Suprapubic skin (tissue), 4 donors: ENCODE measurements around the gene RPRD1B. TPM values are rescaled to one million over a fixed set of nuclear protein-coding genes. Genes with fewer than 3 reads are reported as not detected.

Experiments used
- DNase-seq, 2 donors: peaks; one replicate each; pipeline ENCODE4 v3.0.0-alpha.2; 2019; ENCODE audit warnings: low spot score in 2 of 2
- H3K27ac ChIP-seq: fragments of 200-600 bp; sonication (generic); one replicate; pipeline ENCODE4 v1.5.1; 2019
- H3K27me3 ChIP-seq: fragments of 200-600 bp; sonication (generic); one replicate; pipeline ENCODE4 v1.5.1; 2019
- H3K36me3 ChIP-seq: fragments of 200-600 bp; sonication (generic); one replicate; pipeline ENCODE4 v1.5.1; 2019
- H3K4me1 ChIP-seq: fragments of 200-600 bp; sonication (generic); one replicate; pipeline ENCODE4 v1.5.1; 2019
- H3K4me3 ChIP-seq: fragments of 200-600 bp; sonication (generic); one replicate; pipeline ENCODE4 v1.5.1; 2019; ENCODE audit warnings: mild to moderate bottlenecking
- H3K9me3 ChIP-seq: fragments of 200-600 bp; sonication (generic); one replicate; pipeline ENCODE4 v1.5.1; 2019
- CTCF ChIP-seq, 2 donors: fragments of 200-600 bp in 1 of 2; fragments of 450-650 bp in 1 of 2; sonication (generic) in 1 of 2; IDR thresholded peaks; one replicate each; pipeline ENCODE4 v1.5.1; 2016 to 2019; ENCODE audit warnings: antibody characterized with exemption in 2 of 2, mild to moderate bottlenecking in 1 of 2, moderate library complexity in 1 of 2
- EP300 ChIP-seq: sonication (generic); formaldehyde crosslinking; IDR thresholded peaks from one replicate; pipeline ENCODE4 v1.6.1; 2017; ENCODE audit warnings: antibody characterized with exemption
- POLR2A ChIP-seq, 2 donors: fragments of 450-650 bp; IDR thresholded peaks; one replicate each; pipeline ENCODE4 v1.6.1; 2017; ENCODE audit warnings: antibody characterized with exemption in 2 of 2, mild to moderate bottlenecking in 2 of 2, moderate library complexity in 2 of 2
- POLR2AphosphoS5 ChIP-seq, 3 donors: sonication (generic); formaldehyde crosslinking; IDR thresholded peaks; one replicate each; pipeline ENCODE4 v1.6.1; 2017; ENCODE audit warnings: antibody characterized with exemption in 3 of 3
- WGBS: methylation state at CpG from one replicate; pipeline ENCODE4 v1.1.5; 2018; 5-methylcytosine and 5-hydroxymethylcytosine counted together
- total RNA-seq, 4 donors: library from RNA; depleted of rRNA; stranded (reverse); fragments of >200 nt; gene quantifications; one replicate each; pipeline ENCODE4 v1.1.0, GENCODE V29; 2016

The RPRD1B gene
- total RNA-seq, 4 donors from 2014 or later = 24.7 to 45.6 (median 27.7) TPM

GRCh38 chr20:38132910-38133501 lies 99.5 kb downstream of the RPRD1B start:
- DNase-seq = no peak
- no peaks in the 10 kb centered on the region for H3K4me1 ChIP-seq
- no peaks in the 10 kb centered on the region for H3K9me3 ChIP-seq
- peaks cover 5% of the 10 kb centered on the region for H3K27me3 ChIP-seq
- no peak overlapping the region for H3K27ac ChIP-seq
- H3K36me3 ChIP-seq = no peaks in the 10 kb centered on the region
- H3K4me3 ChIP-seq = no peak overlapping the region
- WGBS = 89% methylated on average over 11 of the region's 11 CpGs
- TF ChIP-seq POLR2A (IDR thresholded peaks at IDR 0.05) = no peak

GRCh38 chr20:38133680-38134426 lies 100.3 kb downstream of the RPRD1B start:
- Histone ChIP-seq H3K27ac (no peak overlapping the region), H3K27me3 (peaks cover 5% of the 10 kb centered on the region), H3K9me3 (no peaks in the 10 kb centered on the region), H3K4me3 (no peak overlapping the region), H3K36me3 (no peaks in the 10 kb centered on the region), H3K4me1 (no peaks in the 10 kb centered on the region)
- no peak for DNase-seq
- 85% methylated on average over 10 of the region's 10 CpGs for WGBS
- TF ChIP-seq EP300 = no peak
- no peak for TF ChIP-seq POLR2AphosphoS5 (IDR thresholded peaks at IDR 0.05)
- TF ChIP-seq CTCF (IDR thresholded peaks at IDR 0.05) = no peak
- no peak for TF ChIP-seq POLR2A (IDR thresholded peaks at IDR 0.05)

GRCh38 chr20:38134427-38135270 lies 101.1 kb downstream of the RPRD1B start:
- no peak overlapping the region for H3K27ac ChIP-seq
- peaks cover 5% of the 10 kb centered on the region for H3K27me3 ChIP-seq
- DNase-seq = no peak
- no peaks in the 10 kb centered on the region for H3K36me3 ChIP-seq
- TF ChIP-seq POLR2AphosphoS5 (IDR thresholded peaks at IDR 0.05) (no peak), CTCF (IDR thresholded peaks at IDR 0.05) (no peak), EP300 (no peak), POLR2A (IDR thresholded peaks at IDR 0.05) (no peak)
- no peaks in the 10 kb centered on the region for H3K9me3 ChIP-seq
- no peak overlapping the region for H3K4me3 ChIP-seq
- no peaks in the 10 kb centered on the region for H3K4me1 ChIP-seq
- 56% methylated on average over 9 of the region's 9 CpGs for WGBS

- no peaks in the 10 kb centered on the region for H3K4me1 ChIP-seq
- WGBS = 81% methylated on average over 4 of the region's 7 CpGs
Measured at GRCh38 chr20:38135271-38135650, 101.7 kb downstream of the RPRD1B start.

More at GRCh38 chr20:38135271-38135650, 101.7 kb downstream of the RPRD1B start:
- no peak for TF ChIP-seq POLR2AphosphoS5 (IDR thresholded peaks at IDR 0.05)
- TF ChIP-seq POLR2A (IDR thresholded peaks at IDR 0.05) = no peak
- TF ChIP-seq CTCF (IDR thresholded peaks at IDR 0.05) = no peak
- no peak for TF ChIP-seq EP300
- Histone ChIP-seq H3K27me3 (peaks cover 5% of the 10 kb centered on the region), H3K9me3 (no peaks in the 10 kb centered on the region), H3K36me3 (no peaks in the 10 kb centered on the region), H3K4me3 (no peak overlapping the region), H3K27ac (no peak overlapping the region)
- no peak for DNase-seq
